Upper lobe of left lung (tissue), 4 donors: ENCODE data around the gene SNX10.

Experiments used
- CTCF ChIP-seq, 6 experiments: fragments of 450-650 bp in 4 of 6; fragments of 200-600 bp in 2 of 6; sonication (generic) in 2 of 6; IDR thresholded peaks; one replicate each; pipeline ENCODE4 v1.5.1; 2016 to 2019; ENCODE audit warnings: antibody characterized with exemption in 6 of 6
- POLR2A ChIP-seq, 4 donors: fragments of 450-650 bp; IDR thresholded peaks; one replicate each; pipeline ENCODE4 v1.5.1; 2016 to 2017; ENCODE audit warnings: antibody characterized with exemption in 4 of 4, mild to moderate bottlenecking in 2 of 4

GRCh38 chr7:26319636-26320035, 28.0 kb downstream of the SNX10 start:
- TF ChIP-seq CTCF (IDR thresholded peaks at IDR 0.05): no peak
- TF ChIP-seq POLR2A (IDR thresholded peaks at IDR 0.05): no peak
